GM11168 (cell line): Measurements from ENCODE around the gene BGLAP.
"Not testable (repeated sequence)": the region's sequence is repeated elsewhere in the genome, so short reads cannot be mapped to it uniquely, and the experiment has no call there.

Source experiments
- in situ Hi-C: fragments of 300-500 bp; cut with MboI; formaldehyde crosslinking; loops from one replicate; pipeline ENCODE4 v1.12.0; 2022; ENCODE audit warnings: low sequenced_read_pairs; ENCODE audit not compliant: unreplicated experiment

BGLAP gene

GRCh38 chr1:156241926-156242325 lies at the start of gene BGLAP:
BGLAP (plus strand) TSS chr1:156242184; CDS start chr1:156242232, 48 bp downstream.
- in situ Hi-C loops = no loop called here

DNA sequence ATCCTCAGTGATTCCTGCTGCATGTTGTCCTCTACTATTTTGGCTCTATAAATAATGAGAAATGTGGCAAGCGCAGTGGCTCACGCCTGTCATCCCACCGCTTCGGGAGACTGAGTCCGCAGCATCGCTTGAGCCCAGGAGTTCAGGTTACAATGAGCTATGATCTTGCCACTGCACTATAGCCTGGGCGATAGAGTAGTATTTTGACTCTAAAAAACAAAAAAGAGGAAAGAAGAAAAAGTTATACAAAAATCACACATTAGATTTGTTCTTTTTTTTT lies 48.8 kb upstream of the BGLAP start:
- in situ Hi-C loops = no loop called here

- in situ Hi-C loops = no loop called here
Observed at GRCh38 chr1:156193488-156194299, 48.3 kb upstream of the BGLAP start, which contains the start of gene SLC25A44. SLC25A44 (plus strand) TSS chr1:156194104; CDS start chr1:156199848, 5,744 bp downstream.

DNA sequence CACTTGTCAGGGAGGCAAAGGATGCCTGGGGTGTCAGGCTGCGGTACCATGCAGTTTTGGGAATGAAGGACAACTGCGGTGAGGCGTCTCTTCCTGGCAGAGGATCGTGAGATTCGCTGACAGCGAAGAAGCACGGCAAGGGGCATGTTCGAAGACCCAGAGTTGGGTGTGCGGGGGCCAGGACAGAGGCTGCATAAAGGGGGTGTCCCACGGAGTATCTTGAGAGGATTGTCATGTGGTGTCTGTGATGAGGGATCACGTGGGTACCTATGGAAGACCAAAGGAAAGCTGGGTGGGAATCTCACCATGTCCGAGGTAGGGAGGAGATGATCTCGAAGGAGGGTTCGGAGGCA lies 47.7 kb upstream of the BGLAP start:
- in situ Hi-C loops = no loop called here

- in situ Hi-C loops = no loop called here
Observed at GRCh38 chr1:156195853-156196252, 46.1 kb upstream of the BGLAP start.

DNA sequence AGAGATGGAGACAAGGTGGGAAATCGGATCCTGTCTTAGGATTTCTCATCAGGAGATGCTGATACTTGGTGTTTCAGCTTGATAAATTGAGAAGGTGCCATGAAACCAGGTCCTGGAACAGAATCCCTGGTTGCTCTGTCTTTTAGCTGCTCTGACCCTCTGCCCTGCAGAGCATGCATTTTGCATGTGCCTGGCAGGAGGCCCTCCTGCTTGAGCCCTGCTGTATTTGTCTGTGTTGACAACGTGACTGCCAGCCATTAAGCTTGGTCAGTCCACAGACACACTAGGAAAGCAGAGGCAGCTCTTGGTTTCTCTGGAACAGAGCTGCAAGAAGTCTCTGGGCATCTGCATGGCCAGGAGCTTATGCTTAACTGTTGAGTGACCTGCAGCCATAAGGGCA lies 45.5 kb upstream of the BGLAP start:
- in situ Hi-C loops = no loop called here

DNA sequence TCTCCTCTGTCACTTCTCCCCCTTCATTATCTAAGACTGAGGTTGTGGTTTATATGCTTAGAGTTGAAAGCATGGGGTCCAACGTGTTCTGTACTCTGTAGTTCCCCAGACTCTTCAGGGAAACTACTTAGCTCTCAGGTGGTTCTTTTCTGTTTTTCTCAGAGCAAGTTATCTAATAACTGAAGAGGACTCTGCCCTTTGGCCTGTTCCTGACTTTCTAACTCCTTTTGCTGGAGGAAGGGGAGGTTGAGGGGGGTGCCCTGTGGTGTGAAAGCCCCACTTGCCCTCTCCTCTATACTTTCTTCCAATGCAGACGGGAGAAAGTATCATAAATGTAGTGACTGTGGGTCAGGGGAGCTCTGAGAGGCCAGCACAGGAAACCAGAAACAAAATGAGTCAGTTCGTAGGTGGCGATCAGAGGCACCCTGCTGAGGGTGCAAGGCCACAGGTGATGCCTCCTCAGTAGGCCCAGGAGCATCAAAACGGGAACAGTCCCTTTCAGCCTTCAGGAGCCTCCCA lies 43.1 kb upstream of the BGLAP start:
- in situ Hi-C loops = no loop called here

DNA sequence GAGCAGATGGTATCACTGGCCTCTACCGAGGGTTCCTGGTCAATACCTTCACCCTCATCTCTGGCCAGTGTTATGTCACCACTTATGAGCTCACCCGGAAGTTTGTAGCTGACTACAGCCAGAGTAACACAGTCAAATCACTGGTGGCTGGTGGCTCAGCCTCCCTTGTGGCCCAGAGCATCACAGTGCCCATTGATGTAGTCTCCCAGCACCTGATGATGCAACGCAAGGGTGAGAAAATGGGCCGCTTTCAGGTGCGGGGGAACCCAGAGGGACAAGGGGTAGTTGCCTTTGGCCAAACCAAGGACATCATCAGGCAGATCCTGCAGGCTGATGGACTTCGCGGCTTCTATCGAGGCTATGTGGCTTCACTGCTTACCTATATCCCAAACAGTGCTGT lies 41.9 kb upstream of the BGLAP start:
- in situ Hi-C loops = no loop called here

- in situ Hi-C loops = no loop called here
Observed at GRCh38 chr1:156203331-156203730, 38.7 kb upstream of the BGLAP start.

GRCh38 chr1:156204686-156205085 lies 37.3 kb upstream of the BGLAP start:
- in situ Hi-C loops = no loop called here

- in situ Hi-C loops = no loop called here
Observed at GRCh38 chr1:156211243-156211642, 30.7 kb upstream of the BGLAP start.

DNA sequence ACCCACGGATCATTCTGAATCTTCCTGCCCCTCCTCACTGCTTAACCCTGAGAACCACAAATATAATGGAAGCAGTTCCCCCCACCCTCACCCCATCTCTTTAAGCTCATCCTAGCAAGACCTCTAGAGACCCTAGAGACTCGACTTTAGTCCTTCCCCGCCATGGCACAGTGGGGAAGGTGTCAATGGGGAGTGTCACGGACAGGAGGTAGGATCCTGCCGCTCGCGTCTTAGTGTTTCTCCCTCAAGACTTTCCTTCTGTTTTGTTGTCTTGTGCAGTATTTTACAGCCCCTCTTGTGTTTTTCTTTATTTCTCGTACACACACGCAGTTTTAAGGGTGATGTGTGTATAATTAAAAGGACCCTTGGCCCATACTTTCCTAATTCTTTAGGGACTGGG lies 29.9 kb upstream of the BGLAP start:
- in situ Hi-C loops = no loop called here

- in situ Hi-C loops = no loop called here
Observed at GRCh38 chr1:156212833-156213643, 28.9 kb upstream of the BGLAP start, which contains the start of gene PMF1. PMF1 (plus strand) TSS chr1:156213007; CDS start chr1:156213016, 9 bp downstream.

DNA sequence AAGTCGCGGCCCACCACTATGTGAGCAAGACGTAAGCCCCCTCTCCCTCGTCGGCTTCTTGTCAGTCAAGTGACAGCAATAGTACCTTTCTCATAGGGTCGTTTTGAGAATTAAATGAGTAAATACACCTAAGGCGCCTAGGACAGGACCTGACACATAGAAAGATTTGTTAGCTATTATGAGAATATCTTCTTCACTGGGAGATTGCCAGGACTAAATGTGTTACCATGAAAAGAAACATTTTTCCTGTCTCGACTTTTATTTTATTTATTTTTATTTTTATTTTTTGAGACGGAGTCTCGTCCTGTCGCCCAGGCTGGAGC lies 28.4 kb upstream of the BGLAP start:
- in situ Hi-C loops = no loop called here

DNA sequence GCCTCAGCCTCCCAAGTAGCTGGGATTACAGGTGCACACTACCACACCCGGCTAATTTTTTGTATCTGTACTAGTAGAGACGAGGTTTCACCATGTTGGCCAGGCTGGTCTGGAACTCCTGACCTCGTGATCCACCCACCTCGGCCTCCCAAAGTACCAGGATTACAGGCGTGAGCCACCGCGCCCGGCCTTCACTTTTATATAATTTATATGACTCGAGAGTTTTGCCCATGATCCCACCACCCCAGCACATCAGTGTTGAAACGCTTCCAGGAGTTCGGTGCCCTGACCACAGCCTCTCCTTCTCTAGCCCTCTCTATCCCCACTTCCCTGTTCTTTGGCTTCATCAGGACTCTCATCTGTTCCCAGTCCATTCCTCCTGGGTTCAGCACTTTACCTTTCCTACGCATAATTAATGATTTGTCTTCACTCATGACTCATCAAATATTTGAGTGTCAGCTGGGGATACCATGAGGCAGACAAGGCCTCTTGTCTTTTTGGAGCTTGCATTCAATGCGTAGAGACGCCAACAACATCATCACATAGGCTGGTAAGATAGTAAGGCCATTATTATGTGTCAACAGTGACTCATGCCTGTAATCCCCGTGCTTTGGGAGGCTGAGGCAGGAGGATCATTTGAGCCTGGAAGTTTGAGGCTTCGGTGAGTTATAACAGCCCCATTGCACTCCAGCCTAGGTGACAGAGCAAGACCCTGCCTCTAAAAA lies 27.8 kb upstream of the BGLAP start:
- in situ Hi-C loops = no loop called here

GRCh38 chr1:156216361-156217086 lies 25.5 kb upstream of the BGLAP start:
- in situ Hi-C loops = not testable (repeated sequence)

GRCh38 chr1:156217871-156218270 lies 24.1 kb upstream of the BGLAP start:
- in situ Hi-C loops = no loop called here

GRCh38 chr1:156220226-156220625 lies 21.8 kb upstream of the BGLAP start:
- in situ Hi-C loops = loop anchor here (5.0 kb wide), 1 partner anchor 73 kb away; no protein-coding TSS in a partner anchor

GRCh38 chr1:156221986-156222692 lies 19.8 kb upstream of the BGLAP start:
- in situ Hi-C loops = loop anchor here (5.0 kb wide), 1 partner anchor 75 kb away; no protein-coding TSS in a partner anchor
